Omental fat pad (tissue), 4 donors: ENCODE measurements around the gene ATP6V0D1. TPM values are rescaled to one million over a fixed set of nuclear protein-coding genes. Genes with fewer than 3 reads are reported as not detected.
A peak's percentile ranks its signal among the peaks of the same experiment; 100 is the strongest.

Source experiments
- ATAC-seq: fragments of 150-250 bp; one replicate; pipeline ENCODE4 v1.9.1; 2016; ENCODE audit warnings: mild to moderate bottlenecking, moderate library complexity; ENCODE audit not compliant: low FRiP score
- DNase-seq: peaks from one replicate; pipeline ENCODE4 v3.0.0-alpha.2; 2019; ENCODE audit warnings: low spot score
- CTCF ChIP-seq, 3 donors: fragments of 450-650 bp; IDR thresholded peaks; one replicate each; pipeline ENCODE4 v1.5.1; 2016 to 2017; ENCODE audit warnings: antibody characterized with exemption in 3 of 3, mild to moderate bottlenecking in 3 of 3, moderate library complexity in 2 of 3
- total RNA-seq, 4 donors: library from RNA; depleted of rRNA; stranded (reverse); fragments of >200 nt; gene quantifications; one replicate each; pipeline ENCODE4 v1.1.0, GENCODE V29; 2016

The ATP6V0D1 gene
- total RNA-seq, 4 donors from 2014 or later = 67.8 to 154 (median 124) TPM

DNA sequence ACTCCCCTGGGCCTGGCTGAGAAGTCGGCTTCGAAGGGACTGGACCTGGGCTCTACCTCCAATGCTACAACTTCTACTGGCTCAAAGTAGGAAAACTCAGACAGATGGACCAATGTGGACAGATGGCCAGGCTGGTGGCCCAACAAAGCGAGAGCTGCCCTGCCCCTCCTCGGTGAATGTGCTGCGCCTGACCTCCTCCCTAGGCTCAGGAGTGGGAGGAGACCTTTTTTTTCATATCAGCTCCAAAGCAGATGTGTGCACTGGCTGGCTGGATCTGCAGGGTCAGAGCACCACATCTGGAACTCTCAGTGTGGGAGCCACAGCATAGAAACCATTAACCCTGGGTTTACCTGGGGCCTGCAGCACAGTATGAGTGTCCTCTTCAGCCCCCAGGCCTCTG is 20.8 kb downstream of the ATP6V0D1 start:
- ATAC-seq (no peak), DNase-seq (no peak)
- TF ChIP-seq CTCF (IDR thresholded peaks at IDR 0.05) = no peak

DNA sequence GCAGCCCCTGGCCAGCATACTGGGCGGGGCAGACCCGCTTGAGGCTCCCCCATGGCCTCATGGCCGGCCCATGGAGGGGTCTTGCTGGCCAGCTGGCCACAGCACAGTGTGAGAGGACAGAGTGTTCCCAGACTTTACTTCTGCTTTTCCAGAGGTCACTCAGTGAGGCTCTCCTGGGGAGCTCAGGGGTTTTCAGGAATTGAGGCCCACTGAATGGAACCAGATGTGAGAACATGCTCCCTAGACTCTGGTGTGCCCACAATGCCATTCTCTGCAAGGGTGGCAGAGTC is 21.2 kb downstream of the ATP6V0D1 start:
- TF ChIP-seq CTCF (IDR thresholded peaks at IDR 0.05) = no peak
- no peak for DNase-seq
- no peak for ATAC-seq

GRCh38 chr16:67459066-67459860 is 21.7 kb downstream of the ATP6V0D1 start:
- no peak for ATAC-seq
- DNase-seq = no peak
- TF ChIP-seq CTCF (IDR thresholded peaks at IDR 0.05) = no peak

- no peak for DNase-seq
- no peak for ATAC-seq
- TF ChIP-seq CTCF (IDR thresholded peaks at IDR 0.05) = no peak
These were observed 22.8 kb downstream of the ATP6V0D1 start for GRCh38 chr16:67458121-67458641.

DNA sequence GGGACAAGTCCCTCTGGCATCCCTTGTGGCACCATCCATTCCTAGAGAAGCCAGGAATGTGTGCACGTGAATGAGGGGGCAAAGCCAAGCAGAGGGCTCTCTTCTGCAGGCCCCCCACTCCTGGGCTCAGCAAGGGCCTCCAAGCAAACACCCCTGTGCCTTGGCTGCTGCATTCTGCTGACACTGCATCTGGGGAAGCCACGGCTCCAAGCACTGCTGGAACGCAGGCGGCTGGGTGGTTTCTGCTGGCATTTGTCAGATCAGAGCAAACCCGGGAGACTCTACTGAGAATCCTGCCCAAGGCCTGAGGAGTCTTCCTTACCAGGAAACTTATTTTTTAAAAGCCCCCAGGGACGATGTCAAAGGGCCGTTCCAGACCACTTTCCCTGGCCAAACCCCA is 23.3 kb downstream of the ATP6V0D1 start:
- ATAC-seq (no peak), DNase-seq (no peak)
- no peak for TF ChIP-seq CTCF (IDR thresholded peaks at IDR 0.05)

DNA sequence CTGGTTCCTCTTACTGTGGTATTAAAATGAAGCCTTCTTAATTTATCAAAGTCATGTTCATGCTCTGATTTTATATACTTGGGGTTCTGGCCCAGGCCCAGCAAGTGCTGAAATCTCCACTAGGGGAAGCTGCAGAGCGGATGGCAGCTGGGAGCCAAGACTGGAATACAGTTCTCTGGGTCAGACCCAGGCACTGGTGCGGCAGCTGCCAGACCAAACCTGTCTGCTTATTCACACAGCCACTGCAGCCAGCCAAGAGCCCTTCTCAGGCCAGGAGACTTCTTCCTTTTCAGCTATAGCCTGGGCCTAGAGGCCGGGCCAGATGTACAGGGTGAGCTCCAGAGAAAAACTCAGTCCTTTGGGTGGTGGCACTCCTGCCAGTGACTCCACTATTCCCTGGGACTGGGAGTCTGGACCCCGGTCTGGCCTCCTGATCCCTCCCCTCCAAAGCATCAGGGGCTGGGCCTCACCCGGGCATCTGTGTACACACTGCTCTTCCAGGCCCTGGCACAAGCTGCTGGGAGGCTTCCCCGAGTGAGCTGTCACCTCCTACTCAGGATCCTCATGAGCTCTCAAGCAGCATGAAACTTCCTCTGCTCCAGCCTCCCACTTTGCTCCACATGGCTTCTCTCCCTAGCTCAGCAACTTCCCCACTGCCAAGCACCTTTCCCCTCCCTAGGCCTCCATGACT is 24.4 kb downstream of the ATP6V0D1 start:
- TF ChIP-seq CTCF (IDR thresholded peaks at IDR 0.05) = no peak
- DNase-seq (no peak), ATAC-seq (peak; percentile 35)

GRCh38 chr16:67454852-67455251 is 26.1 kb downstream of the ATP6V0D1 start:
- no peak for TF ChIP-seq CTCF (IDR thresholded peaks at IDR 0.05)
- DNase-seq = no peak
- ATAC-seq = no peak
